Astrocyte (in vitro differentiated cells and primary cell): Measurements from ENCODE around the gene NCLN. TPM values are rescaled to one million over a fixed set of nuclear protein-coding genes. Genes with fewer than 3 reads are reported as not detected.

Experiments
- DNase-seq: peaks from one replicate; pipeline ENCODE4 v3.0.0-alpha.2; 2010; ENCODE audit warnings: low read depth
- FAIRE-seq: peaks from 2 replicates; lab custom pipeline; 2011; peaks lifted over from hg19 to GRCh38; lab: Jason Lieb, UNC
- H2AFZ ChIP-seq: 2 replicates; pipeline ENCODE4 v1.6.0; 2012; ENCODE audit warnings: low read depth, low read length, inconsistent platforms
- H3K27ac ChIP-seq: 2 replicates; pipeline ENCODE4 v1.5.1; 2011; ENCODE audit warnings: low read depth, low read length, inconsistent platforms
- H3K27me3 ChIP-seq: 2 replicates; pipeline ENCODE4 v1.6.0; 2011; ENCODE audit warnings: low read length, inconsistent platforms; ENCODE audit not compliant: insufficient read depth
- H3K36me3 ChIP-seq: 2 replicates; pipeline ENCODE4 v1.5.1; 2011; ENCODE audit warnings: low read length, inconsistent platforms; ENCODE audit not compliant: insufficient read depth
- H3K4me1 ChIP-seq: 2 replicates; pipeline ENCODE4 v1.5.1; 2011; ENCODE audit warnings: low read length, inconsistent platforms; ENCODE audit not compliant: insufficient read depth
- H3K4me2 ChIP-seq: 2 replicates; pipeline ENCODE4 v1.6.0; 2012; ENCODE audit warnings: low read length, inconsistent platforms
- H3K4me3 ChIP-seq: 2 replicates; pipeline ENCODE4 v1.5.1; 2011; ENCODE audit warnings: low read depth, mild to moderate bottlenecking, low read length, inconsistent platforms; ENCODE audit not compliant: insufficient read depth
- H3K79me2 ChIP-seq: 2 replicates; pipeline ENCODE4 v1.6.0; 2012; ENCODE audit warnings: mild to moderate bottlenecking, low read length, inconsistent platforms; ENCODE audit not compliant: insufficient read depth
- H3K9ac ChIP-seq: 2 replicates; pipeline ENCODE4 v1.6.0; 2012; ENCODE audit warnings: mild to moderate bottlenecking, low read length, inconsistent platforms
- H3K9me3 ChIP-seq: 2 replicates; pipeline ENCODE4 v1.5.1; 2012; ENCODE audit warnings: low read depth, mild to moderate bottlenecking, low read length, inconsistent platforms; ENCODE audit not compliant: insufficient read depth
- H4K20me1 ChIP-seq: 2 replicates; pipeline ENCODE4 v1.6.0; 2012; ENCODE audit warnings: low read length, inconsistent platforms; ENCODE audit not compliant: insufficient read depth
- H3K27ac Mint-ChIP-seq: one replicate; pipeline ENCODE4 v1.8.0; 2021; ENCODE audit warnings: mild to moderate bottlenecking, mixed read lengths; ENCODE audit not compliant: unreplicated experiment
- H3K27me3 Mint-ChIP-seq: one replicate; pipeline ENCODE4 v1.8.0; 2021; ENCODE audit warnings: low read depth, mixed read lengths; ENCODE audit not compliant: unreplicated experiment
- H3K36me3 Mint-ChIP-seq: one replicate; pipeline ENCODE4 v1.8.0; 2021; ENCODE audit warnings: low read depth, mixed read lengths; ENCODE audit not compliant: unreplicated experiment
- H3K4me1 Mint-ChIP-seq: one replicate; pipeline ENCODE4 v1.8.0; 2021; ENCODE audit warnings: low read depth, mixed read lengths; ENCODE audit not compliant: unreplicated experiment
- H3K4me3 Mint-ChIP-seq: one replicate; pipeline ENCODE4 v1.8.0; 2021; ENCODE audit warnings: mild to moderate bottlenecking, moderate library complexity, mixed read lengths; ENCODE audit not compliant: unreplicated experiment
- H3K9me3 Mint-ChIP-seq: one replicate; pipeline ENCODE4 v1.8.0; 2021; ENCODE audit warnings: mild to moderate bottlenecking, mixed read lengths; ENCODE audit not compliant: unreplicated experiment
- EZH2 ChIP-seq: IDR thresholded peaks from 2 replicates; pipeline ENCODE4 v1.6.1; 2012; ENCODE audit warnings: mild to moderate bottlenecking, low read length, inconsistent platforms; ENCODE audit not compliant: insufficient read depth
- total RNA-seq: library from RNA; stranded (reverse); gene quantifications from 2 replicates; pipeline ENCODE4 v1.2.1, GENCODE V29; 2021
- TF ChIP-seq, protein P1 (sequence below): IDR thresholded peaks from 2 replicates; pipeline ENCODE4 v1.5.1; 2011; ENCODE audit warnings: low read depth, mild to moderate bottlenecking, inconsistent platforms, low read length, moderate library complexity; ENCODE audit not compliant: insufficient read depth

The NCLN gene
- total RNA-seq, 1 donor from 2014 or later, result 95.8 TPM

DNA sequence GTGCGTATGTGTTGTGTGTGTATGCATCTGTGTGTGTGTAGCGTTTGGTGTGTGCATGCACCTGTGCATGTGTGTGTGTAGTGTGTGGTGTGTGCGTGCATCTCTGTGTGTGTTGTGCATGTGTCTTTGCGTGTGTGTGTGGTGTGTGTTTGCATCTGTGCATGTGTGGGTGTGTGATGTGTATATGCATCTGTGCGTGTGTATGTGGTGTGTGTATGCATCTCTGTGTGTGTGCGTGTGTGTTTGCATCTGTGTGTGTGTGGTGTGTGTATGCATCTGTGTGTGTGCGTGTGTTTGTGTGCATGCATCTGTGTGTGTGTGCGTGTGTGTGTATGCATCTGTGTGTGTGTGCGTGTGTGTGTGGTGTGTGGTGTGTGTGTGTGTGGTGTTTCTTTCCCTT, 59.3 kb downstream of the NCLN start:
- no peak overlapping the region for H3K27ac ChIP-seq
- Mint-ChIP-seq H3K27me3 (peaks cover 21% of the 10 kb centered on the region), H3K9me3 (peaks cover 3% of the 10 kb centered on the region), H3K4me3 (no peak overlapping the region), H3K36me3 (no peaks in the 10 kb centered on the region), H3K4me1 (no peaks in the 10 kb centered on the region), H3K27ac (no peak overlapping the region)
- H3K4me3 ChIP-seq, result no peak overlapping the region
- H2AFZ ChIP-seq, result no peak overlapping the region
- H3K4me2 ChIP-seq, result no peak overlapping the region
- H3K4me1 ChIP-seq, result no peaks in the 10 kb centered on the region
- H3K9ac ChIP-seq, result no peak overlapping the region
- no peaks in the 10 kb centered on the region for H3K79me2 ChIP-seq
- no peaks in the 10 kb centered on the region for H3K36me3 ChIP-seq
- H3K9me3 ChIP-seq, result no peaks in the 10 kb centered on the region
- FAIRE-seq (no peak), DNase-seq (no peak)
- no peak for TF ChIP-seq EZH2
- TF ChIP-seq, protein P1, sequence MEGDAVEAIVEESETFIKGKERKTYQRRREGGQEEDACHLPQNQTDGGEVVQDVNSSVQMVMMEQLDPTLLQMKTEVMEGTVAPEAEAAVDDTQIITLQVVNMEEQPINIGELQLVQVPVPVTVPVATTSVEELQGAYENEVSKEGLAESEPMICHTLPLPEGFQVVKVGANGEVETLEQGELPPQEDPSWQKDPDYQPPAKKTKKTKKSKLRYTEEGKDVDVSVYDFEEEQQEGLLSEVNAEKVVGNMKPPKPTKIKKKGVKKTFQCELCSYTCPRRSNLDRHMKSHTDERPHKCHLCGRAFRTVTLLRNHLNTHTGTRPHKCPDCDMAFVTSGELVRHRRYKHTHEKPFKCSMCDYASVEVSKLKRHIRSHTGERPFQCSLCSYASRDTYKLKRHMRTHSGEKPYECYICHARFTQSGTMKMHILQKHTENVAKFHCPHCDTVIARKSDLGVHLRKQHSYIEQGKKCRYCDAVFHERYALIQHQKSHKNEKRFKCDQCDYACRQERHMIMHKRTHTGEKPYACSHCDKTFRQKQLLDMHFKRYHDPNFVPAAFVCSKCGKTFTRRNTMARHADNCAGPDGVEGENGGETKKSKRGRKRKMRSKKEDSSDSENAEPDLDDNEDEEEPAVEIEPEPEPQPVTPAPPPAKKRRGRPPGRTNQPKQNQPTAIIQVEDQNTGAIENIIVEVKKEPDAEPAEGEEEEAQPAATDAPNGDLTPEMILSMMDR, result no peak
- H4K20me1 ChIP-seq, result peaks cover 11% of the 10 kb centered on the region
- no peaks in the 10 kb centered on the region for H3K27me3 ChIP-seq

DNA sequence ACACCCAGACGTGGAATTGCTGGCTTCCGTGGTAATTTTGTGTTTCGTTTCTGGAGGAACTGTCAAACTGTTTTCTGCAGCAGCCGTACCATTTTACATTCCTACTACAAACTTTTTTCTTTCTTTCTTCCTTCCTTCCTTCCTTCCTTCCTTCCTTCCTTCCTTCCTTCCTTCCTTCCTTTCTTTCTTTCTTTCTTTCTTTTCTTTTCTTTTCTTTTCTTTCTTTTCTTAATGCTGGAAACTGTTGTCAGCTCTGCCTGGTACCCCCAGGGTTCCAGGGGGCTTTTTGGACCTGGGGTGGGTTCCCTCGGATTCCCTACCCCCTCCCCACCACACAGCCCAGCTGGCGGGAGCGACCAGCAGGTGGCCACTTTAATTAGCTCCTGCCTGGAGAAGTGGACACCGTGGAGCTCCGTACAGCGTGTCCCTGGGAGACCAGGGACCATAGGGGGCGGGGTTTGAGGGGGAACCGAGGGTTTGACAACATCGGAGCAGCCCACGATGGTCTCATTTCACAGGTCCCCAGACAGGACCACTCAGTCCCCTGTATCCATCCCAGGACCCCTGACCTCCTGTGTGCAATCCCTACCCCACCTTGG, 63.1 kb downstream of the NCLN start:
- Histone ChIP-seq H3K27me3 (no peaks in the 10 kb centered on the region), H3K4me3 (no peak overlapping the region), H3K36me3 (no peaks in the 10 kb centered on the region), H3K79me2 (no peaks in the 10 kb centered on the region), H3K4me1 (no peaks in the 10 kb centered on the region), H3K9ac (no peak overlapping the region), H2AFZ (no peak overlapping the region), H3K27ac (no peak overlapping the region), H3K4me2 (no peak overlapping the region), H3K9me3 (no peaks in the 10 kb centered on the region), H4K20me1 (peaks cover 11% of the 10 kb centered on the region)
- H3K36me3 Mint-ChIP-seq, result no peaks in the 10 kb centered on the region
- no peak for FAIRE-seq
- no peaks in the 10 kb centered on the region for H3K4me1 Mint-ChIP-seq
- no peak for DNase-seq
- H3K27me3 Mint-ChIP-seq, result peaks cover 22% of the 10 kb centered on the region
- H3K9me3 Mint-ChIP-seq, result peaks cover 16% of the 10 kb centered on the region
- TF ChIP-seq EZH2, result no peak
- TF ChIP-seq, protein P1, result no peak
- H3K4me3 Mint-ChIP-seq, result no peak overlapping the region
- no peak overlapping the region for H3K27ac Mint-ChIP-seq

DNA sequence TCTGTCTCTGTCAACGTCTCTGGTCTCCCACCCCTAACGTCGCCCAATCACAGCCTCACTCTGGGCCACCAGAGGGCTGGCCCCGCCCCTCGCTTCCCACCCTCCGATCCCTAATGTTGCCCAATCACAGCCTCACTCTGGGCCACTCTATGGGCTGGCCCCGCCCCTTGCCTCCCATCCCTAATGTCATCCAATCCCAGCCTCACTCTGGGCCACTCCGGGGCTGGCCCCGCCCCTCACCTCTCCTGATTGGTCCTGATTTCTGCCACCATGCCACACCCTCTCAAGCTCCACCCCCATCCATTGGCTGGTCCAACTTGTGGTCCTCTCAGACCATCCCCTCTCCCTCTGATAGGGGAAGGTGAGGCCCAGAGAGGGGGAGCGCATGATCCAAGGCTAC, 63.7 kb downstream of the NCLN start:
- no peak for FAIRE-seq
- H3K9me3 Mint-ChIP-seq, result peaks cover 21% of the 10 kb centered on the region
- no peak overlapping the region for H2AFZ ChIP-seq

More for the DNA sequence above, 63.7 kb downstream of the NCLN start:
- Histone ChIP-seq H4K20me1 (peaks cover 8% of the 10 kb centered on the region), H3K79me2 (no peaks in the 10 kb centered on the region), H3K9ac (no peak overlapping the region), H3K4me1 (no peaks in the 10 kb centered on the region), H3K27ac (no peak overlapping the region), H3K9me3 (no peaks in the 10 kb centered on the region), H3K27me3 (no peaks in the 10 kb centered on the region), H3K36me3 (no peaks in the 10 kb centered on the region), H3K4me2 (no peak overlapping the region), H3K4me3 (no peak overlapping the region)
- H3K4me1 Mint-ChIP-seq, result no peaks in the 10 kb centered on the region
- no peak for DNase-seq
- H3K27ac Mint-ChIP-seq, result no peak overlapping the region
- TF ChIP-seq EZH2, result no peak
- TF ChIP-seq, protein P1, result no peak
- H3K27me3 Mint-ChIP-seq, result peaks cover 25% of the 10 kb centered on the region
- no peak overlapping the region for H3K4me3 Mint-ChIP-seq
- H3K36me3 Mint-ChIP-seq, result no peaks in the 10 kb centered on the region
